Measurements from ENCODE around the gene RXFP4.

Gene RXFP4

DNA sequence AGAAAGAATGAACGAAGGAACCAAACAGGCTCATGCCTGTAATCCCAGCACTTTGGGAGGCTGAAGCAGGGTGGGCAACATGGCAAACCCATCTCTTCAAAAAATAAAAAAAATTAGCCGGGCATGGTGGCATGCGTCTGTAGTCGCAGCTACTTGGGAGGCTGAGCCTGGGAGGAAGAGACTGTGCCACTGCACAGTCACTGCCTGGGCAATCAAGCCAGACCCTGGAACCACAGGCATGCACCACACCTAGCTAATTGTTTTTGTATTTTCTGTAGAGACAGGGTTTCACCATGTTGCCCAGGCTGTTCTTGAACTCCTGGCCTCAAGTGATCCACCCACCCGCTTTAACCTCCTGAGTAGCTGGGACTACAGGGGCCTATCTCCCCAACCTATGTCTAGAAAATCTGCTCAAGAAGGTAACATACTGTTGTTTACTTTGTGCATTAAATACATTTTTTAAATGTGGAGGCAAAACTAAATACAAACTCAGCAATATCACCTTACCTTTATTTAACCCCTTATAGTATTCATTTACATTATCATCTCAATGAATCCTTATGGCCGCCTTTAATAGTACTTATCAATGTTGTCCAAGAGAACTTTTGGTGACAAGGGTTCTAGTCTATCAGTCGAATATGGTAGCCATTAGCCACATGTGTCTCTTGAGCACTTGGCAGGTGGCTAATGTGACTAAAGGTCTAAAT, 10.0 kb upstream of the RXFP4 start:
- DNase-seq = no peak

- DNase-seq = no peak
Observed at GRCh38 chr1:155932081-155932480, 9.4 kb upstream of the RXFP4 start.

DNA sequence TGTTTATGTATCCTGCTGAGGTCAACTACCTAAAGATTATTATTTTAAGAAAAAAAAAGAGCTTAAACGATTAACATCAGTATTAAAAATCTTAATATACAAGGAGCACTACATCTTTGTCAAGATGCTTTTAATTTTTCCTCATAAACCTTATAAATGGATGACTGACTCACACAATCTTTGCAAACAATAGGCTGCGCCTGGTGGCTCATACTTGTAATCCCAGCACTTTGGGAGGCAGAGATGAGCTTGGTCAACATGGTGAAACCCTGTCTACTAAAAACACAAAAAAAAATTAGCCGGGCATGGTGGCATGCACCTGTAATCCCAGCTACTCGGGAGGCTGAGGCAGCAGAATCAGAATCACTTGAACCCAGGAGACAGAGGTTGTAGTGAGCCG, 9.0 kb upstream of the RXFP4 start:
- no peak for DNase-seq

DNA sequence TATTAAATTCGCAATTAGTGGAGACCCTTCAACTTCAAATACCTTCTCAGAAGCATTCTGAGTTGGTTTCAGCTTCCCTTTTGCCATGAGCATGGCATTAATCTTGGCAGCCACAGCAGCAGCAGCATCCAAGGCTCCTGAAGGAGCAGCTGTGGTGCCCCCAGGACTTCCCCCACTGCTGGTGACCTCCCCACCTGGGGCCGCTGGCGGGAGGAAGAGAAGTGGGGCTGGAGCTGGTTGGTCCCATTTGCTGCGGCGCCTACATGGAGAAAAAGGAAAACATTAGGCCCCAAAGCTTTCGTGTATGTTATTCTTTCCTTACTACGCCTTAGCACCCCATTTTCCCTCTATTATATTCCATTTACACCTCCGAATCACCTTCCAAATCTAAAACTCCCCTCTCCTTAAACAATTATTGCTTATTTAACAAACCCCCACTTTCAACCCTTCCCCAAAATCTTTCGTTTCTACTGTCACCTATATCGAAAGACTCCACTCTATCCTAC, 7.8 kb upstream of the RXFP4 start:
- DNase-seq = no peak

DNA sequence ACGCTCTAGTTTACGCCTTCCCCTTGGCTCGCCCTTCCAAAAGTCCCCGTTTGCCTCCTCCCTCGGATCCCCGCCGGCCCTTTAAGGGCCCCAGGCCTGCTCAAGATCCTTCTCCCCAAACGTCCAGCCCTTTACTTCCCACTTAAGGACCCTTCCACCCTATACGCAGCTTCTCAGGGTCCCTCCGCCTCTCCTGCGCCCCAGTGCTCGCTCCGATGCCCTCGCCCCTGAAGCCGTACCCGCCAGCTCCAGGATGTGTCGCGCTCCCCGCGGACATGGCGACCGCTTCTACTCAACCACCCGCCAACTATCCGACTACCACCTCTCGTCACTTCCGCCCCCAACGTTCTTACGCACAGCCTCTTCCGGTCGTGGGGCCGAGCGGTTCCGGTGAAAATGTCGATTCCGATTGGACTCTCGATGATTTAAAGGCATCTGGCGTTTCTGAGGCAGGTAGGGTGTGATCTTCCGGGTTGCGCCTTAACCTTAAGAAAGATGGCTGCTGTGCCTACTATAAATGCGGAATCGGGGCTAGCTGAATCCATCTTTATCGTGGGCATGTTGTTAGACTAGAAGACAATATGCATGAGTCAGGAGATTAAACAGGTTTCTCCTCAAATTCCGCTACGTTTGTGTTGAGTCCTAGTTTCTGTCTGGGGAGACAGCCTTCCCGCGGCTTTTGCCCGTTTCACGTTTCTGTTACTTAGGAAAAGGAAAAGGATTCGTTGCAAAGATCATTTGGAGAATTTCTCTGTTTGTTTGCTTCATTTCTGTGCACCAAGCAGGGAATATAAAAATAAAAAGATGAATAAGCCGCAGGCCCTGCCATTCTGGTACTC, 7.1 kb upstream of the RXFP4 start, which contains the start of gene KHDC4:
KHDC4 (minus strand) TSS at position 317 of the 839 bp plus-strand sequence; CDS start at position 277, 40 bp downstream.
- peak; percentile 99 for DNase-seq

DNA sequence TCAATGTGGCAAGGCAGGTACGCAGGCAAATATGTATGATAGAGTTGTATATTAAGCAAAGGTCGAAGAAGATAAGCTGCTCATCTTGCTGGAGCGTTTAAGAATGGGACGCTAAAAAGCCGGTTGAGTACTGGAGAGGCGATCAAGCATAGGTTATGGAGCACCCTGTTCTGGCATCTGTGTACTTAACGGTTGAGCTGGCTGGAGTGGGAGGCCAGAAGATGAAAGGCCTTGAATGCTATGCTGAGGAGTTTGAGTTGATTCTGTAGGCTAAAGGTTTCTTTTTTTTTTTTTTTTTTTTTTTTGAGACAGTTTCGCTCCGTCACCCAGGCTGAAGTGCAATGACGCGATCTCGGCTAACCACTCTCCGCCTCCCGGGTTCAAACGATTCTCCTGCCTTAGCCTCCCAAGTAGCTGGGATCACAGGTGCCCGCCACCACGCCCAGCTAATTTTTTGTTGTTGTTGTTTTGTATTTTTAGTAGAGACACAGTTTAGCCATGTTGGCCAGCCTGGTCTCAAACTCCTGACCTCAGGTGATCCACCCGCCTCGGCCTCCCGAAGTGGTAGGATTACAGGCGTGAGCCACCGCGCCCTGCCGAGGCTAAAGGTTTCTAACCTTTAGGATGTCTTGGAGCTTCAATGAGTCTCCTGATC, 6.4 kb upstream of the RXFP4 start:
- peak; percentile 66 for DNase-seq

DNA sequence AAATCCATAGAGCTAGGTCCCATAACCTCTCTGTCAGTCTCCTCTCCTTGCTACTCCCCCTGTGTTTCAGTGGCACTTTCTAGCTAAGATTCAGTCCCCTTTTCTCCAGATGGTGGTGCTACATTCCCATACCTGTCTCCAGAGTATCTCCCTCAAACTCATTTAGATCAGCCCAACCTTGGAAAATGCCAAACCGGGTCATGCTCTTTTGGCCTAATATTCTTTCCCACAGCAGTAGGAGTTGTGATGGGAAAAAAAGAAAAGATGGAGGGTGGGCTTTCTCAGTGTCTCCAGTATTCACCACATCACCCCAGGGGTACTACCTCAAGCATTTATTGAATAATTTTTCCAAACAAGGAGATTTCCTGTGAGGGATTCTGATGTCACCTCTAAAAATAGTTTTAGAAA, 3.2 kb upstream of the RXFP4 start:
- DNase-seq = peak; percentile 91

GRCh38 chr1:155940482-155940992, 901 bp upstream of the RXFP4 start:
- DNase-seq = peak; percentile 66

DNA sequence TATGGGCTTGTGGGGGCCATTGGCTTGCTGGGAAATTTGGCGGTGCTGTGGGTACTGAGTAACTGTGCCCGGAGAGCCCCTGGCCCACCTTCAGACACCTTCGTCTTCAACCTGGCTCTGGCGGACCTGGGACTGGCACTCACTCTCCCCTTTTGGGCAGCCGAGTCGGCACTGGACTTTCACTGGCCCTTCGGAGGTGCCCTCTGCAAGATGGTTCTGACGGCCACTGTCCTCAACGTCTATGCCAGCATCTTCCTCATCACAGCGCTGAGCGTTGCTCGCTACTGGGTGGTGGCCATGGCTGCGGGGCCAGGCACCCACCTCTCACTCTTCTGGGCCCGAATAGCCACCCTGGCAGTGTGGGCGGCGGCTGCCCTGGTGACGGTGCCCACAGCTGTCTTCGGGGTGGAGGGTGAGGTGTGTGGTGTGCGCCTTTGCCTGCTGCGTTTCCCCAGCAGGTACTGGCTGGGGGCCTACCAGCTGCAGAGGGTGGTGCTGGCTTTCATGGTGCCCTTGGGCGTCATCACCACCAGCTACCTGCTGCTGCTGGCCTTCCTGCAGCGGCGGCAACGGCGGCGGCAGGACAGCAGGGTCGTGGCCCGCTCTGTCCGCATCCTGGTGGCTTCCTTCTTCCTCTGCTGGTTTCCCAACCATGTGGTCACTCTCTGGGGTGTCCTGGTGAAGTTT, 550 bp downstream of the RXFP4 start:
- DNase-seq = no peak

DNA sequence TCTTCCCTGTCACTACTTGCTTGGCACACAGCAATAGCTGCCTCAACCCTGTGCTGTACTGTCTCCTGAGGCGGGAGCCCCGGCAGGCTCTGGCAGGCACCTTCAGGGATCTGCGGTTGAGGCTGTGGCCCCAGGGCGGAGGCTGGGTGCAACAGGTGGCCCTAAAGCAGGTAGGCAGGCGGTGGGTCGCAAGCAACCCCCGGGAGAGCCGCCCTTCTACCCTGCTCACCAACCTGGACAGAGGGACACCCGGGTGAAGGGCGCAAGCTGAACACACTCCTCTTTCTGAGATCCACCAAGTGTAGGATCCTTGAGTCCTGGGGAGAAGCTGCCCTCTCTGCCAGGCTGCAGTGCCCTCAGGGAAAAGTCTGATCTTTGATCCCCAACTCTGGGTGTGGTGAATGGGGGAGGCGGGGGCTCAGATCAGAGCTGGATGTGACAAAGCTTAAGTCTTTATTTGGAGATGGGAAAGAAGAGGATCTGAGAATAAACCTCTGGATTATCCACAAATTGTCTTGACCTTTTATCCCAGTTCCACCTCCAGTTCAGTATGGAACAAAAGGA, 1.2 kb downstream of the RXFP4 start:
- no peak for DNase-seq

GRCh38 chr1:155944444-155944799, 3.0 kb downstream of the RXFP4 start:
- no peak for DNase-seq

DNA sequence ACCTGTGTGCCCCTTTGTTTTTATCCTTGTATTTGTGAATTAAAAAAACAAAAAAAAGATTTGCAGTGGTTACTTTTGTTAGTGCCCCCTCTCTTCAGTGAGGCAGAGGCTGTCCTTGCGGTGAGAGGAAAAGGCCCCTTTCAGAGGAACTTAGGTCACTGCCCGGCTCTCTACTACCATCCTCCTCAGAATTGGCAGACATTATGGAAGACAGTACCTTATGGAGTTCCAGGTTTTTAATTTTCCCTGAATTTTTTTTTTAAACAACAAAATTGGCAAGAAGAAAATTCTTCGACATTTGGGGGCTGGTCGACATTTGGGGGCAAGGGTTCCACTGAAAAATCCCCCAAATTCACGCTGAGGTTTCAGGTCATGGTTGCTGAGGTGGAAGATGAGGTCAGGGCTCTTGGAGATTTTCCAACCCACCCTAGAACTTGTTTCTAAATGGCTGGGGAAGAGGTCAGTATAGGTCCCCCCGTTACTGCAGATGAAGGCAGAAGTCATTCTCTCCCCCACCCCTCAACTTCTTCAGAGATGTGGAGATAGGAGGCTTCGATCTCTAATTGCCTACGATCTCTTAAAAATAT, 5.3 kb downstream of the RXFP4 start:
- no peak for DNase-seq

- DNase-seq = no peak
Observed at GRCh38 chr1:155947292-155947691, 5.9 kb downstream of the RXFP4 start.

GRCh38 chr1:155947741-155948140, 6.3 kb downstream of the RXFP4 start:
- no peak for DNase-seq

GRCh38 chr1:155950829-155951228, 9.4 kb downstream of the RXFP4 start:
- DNase-seq = no peak

GRCh38 chr1:155951753-155952504, 10.5 kb downstream of the RXFP4 start:
- DNase-seq = no peak

DNA sequence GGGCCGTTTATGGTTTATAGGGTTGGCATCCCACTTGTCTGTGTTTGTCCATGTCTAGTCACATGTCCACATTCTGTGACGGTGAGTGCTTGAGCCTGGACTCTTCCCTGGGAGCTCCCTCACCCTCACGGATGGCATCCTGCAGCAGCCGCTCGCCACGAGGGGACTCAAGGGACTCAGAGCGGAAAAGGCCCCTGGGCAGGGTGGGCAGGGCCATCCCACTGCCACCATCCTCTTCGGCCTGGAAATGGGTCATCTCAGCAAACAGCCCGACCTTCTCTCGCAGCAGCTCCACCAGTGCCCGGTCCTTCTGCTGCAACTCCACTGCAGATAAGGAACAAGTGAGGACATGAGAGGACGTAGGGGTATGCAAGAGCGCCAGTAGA, 11.1 kb downstream of the RXFP4 start:
- no peak for DNase-seq

DNA sequence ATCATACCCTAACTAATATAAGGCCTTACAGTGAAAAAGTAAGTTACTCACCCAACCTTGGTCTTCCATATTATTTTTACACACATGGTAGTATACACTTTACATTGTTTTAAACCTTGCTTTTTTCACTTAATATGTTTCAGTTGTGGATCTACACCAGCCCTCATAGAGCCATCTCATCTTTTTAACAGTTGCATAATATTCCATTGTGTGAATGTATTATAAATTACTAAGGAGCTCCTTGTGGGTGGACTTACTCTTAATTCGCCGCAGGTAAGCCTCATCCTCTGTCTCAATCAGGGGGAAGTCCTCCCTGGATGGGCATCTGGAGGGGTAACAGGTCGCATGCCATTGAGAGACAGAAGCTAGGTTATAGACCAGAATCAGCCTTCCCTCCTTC, 13.2 kb downstream of the RXFP4 start:
- no peak for DNase-seq

DNA sequence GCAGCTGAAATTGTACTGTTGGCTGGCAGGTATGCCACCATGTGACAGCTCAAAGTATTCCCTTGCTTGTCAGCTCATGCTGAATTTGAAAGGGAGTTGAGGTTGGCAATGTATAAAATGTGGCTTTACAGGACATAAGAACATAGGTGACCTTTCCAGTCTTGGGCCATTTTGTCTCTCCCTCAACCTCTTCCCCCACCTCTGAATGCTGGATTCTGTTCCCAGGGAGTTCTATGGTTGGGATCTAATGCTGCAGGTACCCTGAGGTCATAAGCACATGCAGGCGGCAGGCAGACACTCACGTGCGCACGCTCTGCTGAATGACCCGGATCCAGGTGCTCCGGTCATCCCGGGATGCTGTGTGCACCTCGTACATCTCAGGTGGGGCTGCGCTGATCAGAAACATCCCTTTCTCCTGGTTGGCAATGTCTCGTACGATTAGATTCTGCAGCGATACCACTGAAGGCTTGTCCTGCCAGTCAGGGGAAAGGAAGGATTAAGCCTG, 16.0 kb downstream of the RXFP4 start:
- DNase-seq = no peak

- no peak for DNase-seq
Observed at GRCh38 chr1:155960081-155960745, 18.8 kb downstream of the RXFP4 start.

DNA sequence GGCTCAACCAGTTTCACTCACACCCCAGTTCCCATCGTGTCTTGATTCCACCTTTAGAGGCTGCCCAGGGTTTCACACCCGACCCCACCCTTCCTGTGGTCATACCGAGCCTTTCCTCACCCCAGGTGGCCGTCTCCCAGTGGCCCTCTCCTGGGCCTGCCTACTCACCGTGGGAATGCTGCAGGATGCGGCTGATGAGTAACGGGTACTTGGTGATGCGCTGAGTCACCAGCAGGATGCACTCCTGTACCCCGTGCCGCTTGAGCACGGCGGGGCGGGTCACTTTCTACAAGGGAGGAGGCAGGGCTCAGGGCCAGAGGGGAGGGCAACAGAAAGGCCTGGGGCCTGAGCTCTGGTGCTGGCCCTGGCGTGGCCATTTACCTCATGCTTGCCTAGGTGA, 20.5 kb downstream of the RXFP4 start:
- DNase-seq = no peak

Data from OCI-M1 (cell line).